ENCODE data around the gene ZNF319. TPM values are rescaled to one million over a fixed set of nuclear protein-coding genes. Genes with fewer than 3 reads are reported as not detected.
A peak's percentile ranks its signal among the peaks of the same experiment; 100 is the strongest.

Gene ZNF319
- total and polyA plus RNA-seq, 10 of the 15 experiments (the other 5 are each of a cell fraction or from before 2014, with no cell fraction given): 0.29 to 7.4 (median 1.7) TPM

- FAIRE-seq (no peak), DNase-seq (ENCODE audit: low read depth, low spot score) (no peak), ATAC-seq (peak; percentile 23; the same call in 1 of the 3 replicates)
- ChIA-PET CTCF (no interaction called here), RAD21 (ENCODE audit: unreplicated experiment) (no interaction called here), SMC1A (ENCODE audit: uncharacterized antibody, unreplicated experiment) (no interaction called here), POLR2A (no interaction called here)
- Histone ChIP-seq H3K4me2 (ENCODE audit: control insufficient read depth, insufficient read depth) (no peak overlapping the region), H3K27ac (ENCODE audit: control insufficient read depth, insufficient read depth) (no peak overlapping the region), H2AFZ (ENCODE audit: control insufficient read depth, low read depth, low read length) (no peak overlapping the region), H3K36me3 (ENCODE audit: control insufficient read depth in 2 of 2, insufficient read depth in 2 of 2, low read length in 1 of 2) (no peaks in the 10 kb centered on the region), H3K27me3 (replicated peaks in 1 of 2; ENCODE audit: control insufficient read depth in 2 of 2, insufficient read depth in 2 of 2, low read length in 1 of 2) (no peaks in the 10 kb centered on the region), H3K79me2 (ENCODE audit: control insufficient read depth, insufficient read depth, low read length) (no peaks in the 10 kb centered on the region), H4K20me1 (ENCODE audit: control insufficient read depth, insufficient read depth) (no peaks in the 10 kb centered on the region), H3K4me1 (ENCODE audit: control insufficient read depth, insufficient read depth, low read length) (no peaks in the 10 kb centered on the region), H3K9me3 (replicated peaks; ENCODE audit: control insufficient read depth, insufficient read depth, low read length) (no peaks in the 10 kb centered on the region), H3K9ac (ENCODE audit: control insufficient read depth, insufficient read depth, low read length) (no peak overlapping the region), H3K4me3 (no peak overlapping the region)
- intact Hi-C loops (cut with micrococcal nuclease; ENCODE audit: unreplicated experiment) (no loop called here), in situ Hi-C loops (cut with MboI) (no loop called here)
- TF ChIP-seq EZH2 (IDR thresholded peaks at IDR 0.05; ENCODE audit: borderline replicate concordance, control insufficient read depth, low read depth, low read length) (no peak), ASH2L (IDR thresholded peaks at IDR 0.05; ENCODE audit: borderline replicate concordance, low read depth) (no peak), TCF7 (IDR thresholded peaks at IDR 0.05; ENCODE audit: borderline replicate concordance) (no peak), POU2F2 (IDR thresholded peaks at IDR 0.05; ENCODE audit: borderline replicate concordance, low read depth, low read length) (no peak), ZNF207 (IDR thresholded peaks at IDR 0.05; ENCODE audit: borderline replicate concordance) (no peak), ZBED1 (IDR thresholded peaks at IDR 0.05; ENCODE audit: borderline replicate concordance) (no peak), NFYA (IDR thresholded peaks at IDR 0.05; ENCODE audit: borderline replicate concordance, low read depth, low read length) (no peak), TBL1XR1 (IDR thresholded peaks at IDR 0.05; ENCODE audit: low read depth, low read length) (no peak), ZNF217 (IDR thresholded peaks at IDR 0.05) (no peak), FOS (IDR thresholded peaks at IDR 0.05; ENCODE audit: borderline replicate concordance, extremely low read depth, insufficient read length) (no peak), TCF12 (IDR thresholded peaks at IDR 0.05; ENCODE audit: low read depth, low read length) (no peak), E2F8 (IDR thresholded peaks at IDR 0.05; ENCODE audit: low read depth, partially characterized antibody) (no peak), SREBF1 (IDR thresholded peaks at IDR 0.05; ENCODE audit: low read length) (no peak), PKNOX1 (IDR thresholded peaks at IDR 0.05) (no peak), NKRF (conservative IDR thresholded peaks at IDR 0.05) (no peak), NR2F1 (conservative IDR thresholded peaks at IDR 0.05) (no peak)
- WGBS (ENCODE audit: insufficient coverage, insufficient replicate concordance, low lambda C conversion rate, missing lambda C conversion rate): 20% methylated on average over 7 of the region's 7 CpGs
- no TSS peak for BruUV-seq (replicated peaks)
Observed at GRCh38 chr16:57945740-57946138, 54.7 kb downstream of the ZNF319 start.

Data from GM12878 (cell line).